ENCODE measurements around the gene C1QTNF12.
"Not testable (repeated sequence)": the region's sequence is repeated elsewhere in the genome, so short reads cannot be mapped to it uniquely, and the experiment has no call there.

C1QTNF12 gene

DNA sequence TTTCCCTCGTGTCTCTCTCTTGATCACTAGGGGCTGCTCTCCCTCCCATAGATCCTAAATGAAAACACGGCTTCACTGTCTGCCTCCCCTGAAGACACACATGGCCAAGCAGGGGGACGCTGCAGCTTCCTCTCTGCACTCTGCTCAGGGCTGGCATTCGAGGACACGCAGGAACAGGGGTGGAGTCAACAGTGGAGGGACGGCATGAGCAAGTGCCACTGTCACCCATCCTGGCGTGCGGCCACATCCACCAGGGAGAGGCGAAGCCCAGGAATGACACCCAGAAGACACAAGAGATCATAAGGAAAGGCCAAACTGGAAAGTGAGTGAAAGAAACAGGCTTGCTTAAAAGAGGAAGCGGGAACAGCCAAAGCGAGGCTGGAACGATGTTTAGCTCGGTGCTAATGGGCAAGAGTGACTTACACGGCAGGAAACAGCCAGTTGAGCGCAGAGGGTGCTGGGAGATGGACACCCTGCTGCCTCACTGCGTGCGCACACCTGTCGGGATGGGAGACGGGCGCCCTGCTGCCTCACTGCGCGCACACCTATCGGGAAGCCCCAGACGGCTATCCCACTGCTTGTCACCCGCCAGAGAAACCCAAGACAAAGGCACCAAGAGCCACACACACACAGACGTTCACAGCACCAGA lies 13.6 kb upstream of the C1QTNF12 start:
- DNase-seq (ENCODE audit: low read depth in 1 of 2, low spot score in 1 of 2) = no peak

DNA sequence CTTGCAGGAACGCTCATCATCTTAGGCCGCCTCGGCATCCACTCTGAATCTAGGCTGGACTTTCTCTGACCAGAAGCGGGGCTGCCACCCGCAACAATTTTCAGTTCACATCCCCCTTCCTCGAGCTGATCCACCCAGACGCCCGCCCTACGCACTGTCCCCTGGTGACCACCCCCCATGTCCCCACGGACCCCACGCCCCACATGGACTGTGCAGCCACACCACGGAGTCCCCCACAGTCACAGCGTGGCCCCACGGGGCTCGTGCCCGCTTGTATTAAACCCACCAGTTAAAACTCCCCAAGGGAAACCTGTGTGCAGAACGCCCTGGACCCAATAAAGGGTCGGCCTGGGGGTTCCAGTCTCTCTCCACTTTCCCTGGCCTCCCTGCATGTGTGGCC lies 13.0 kb upstream of the C1QTNF12 start:
- DNase-seq (ENCODE audit: low read depth in 1 of 2, low spot score in 1 of 2) = no peak

DNA sequence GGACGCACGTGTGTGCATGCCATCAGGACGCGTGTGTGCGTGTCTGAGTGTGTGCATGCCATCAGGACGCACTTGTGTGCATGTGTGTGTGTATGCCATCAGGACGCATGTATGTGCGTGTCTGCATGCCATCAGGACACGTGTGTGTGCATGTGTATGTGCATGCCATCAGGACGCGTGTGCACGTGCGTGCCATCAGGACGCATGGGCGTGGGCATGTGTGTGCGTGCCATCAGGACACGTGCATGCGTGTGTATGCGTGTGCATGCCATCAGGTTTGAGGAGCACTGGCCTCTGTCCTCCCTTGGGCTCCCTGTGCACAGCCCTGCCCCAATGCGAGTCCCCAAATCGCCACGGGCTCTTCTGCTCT lies 12.6 kb upstream of the C1QTNF12 start:
- no peak for DNase-seq (ENCODE audit: low read depth in 1 of 2, low spot score in 1 of 2)

DNA sequence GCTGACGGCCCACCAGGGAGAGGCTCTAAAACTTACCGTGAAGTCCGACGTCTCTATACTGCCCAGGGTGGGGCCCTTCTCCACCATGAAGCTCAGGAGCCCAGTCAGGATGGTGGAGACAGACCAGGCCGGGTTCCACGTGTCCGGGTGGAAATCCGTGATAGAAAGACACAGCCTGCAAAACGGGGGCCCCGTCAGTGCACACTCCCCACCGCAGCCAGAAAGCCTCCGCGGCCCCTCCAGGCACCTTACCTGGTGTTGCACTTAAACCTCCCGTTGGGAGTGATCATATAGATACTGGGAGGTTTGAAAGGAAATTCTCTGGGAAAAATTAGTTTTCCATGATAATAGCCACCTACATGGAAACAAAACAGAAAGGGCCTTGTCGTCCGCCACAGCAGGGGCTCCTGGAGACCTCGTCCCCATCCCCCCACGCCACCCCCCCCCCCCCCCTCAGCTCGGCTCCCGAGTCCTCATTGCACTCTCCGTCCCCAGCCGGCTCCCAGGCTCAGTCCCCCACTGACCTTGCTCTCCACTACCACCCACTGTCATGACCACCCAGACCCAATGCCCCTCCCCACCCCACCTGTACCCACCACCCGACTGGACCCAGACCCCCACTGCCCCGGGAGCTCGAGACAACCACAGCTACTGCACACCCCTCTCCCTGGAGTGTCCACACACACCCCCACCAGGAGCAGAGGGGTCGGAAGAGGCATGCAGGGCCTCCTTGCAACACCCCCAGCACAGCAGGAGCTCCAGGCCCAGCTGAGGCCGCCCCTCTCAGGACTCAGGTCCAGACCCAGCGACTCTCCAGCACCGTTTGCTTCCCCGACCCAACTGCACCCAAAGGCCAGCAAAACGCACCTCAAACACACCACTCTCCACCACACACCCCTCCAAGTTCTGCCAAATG lies 10.7 kb upstream of the C1QTNF12 start:
- no peak for DNase-seq (ENCODE audit: low read depth in 1 of 2, low spot score in 1 of 2)

DNA sequence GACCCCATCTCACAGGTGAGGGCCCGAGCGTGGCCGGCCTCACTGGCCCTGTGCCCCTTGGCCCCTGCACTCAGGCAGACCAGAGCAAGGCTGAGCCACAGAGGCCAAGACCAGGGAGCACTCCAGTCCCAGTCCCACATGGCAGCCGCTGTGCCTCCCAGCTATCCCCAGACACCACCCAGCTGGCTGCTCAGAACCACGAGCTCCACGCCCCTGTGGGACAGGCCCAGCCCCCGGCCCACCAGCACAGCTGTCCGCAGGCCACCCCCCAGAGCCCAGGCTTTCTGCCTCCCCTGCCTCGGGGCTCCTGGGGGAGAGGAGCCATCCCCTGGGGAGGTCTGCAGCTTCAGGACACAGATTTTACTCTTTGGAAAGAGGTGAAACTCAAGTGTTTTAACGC lies 9.1 kb upstream of the C1QTNF12 start:
- DNase-seq (ENCODE audit: low read depth in 1 of 2, low spot score in 1 of 2) = no peak

DNA sequence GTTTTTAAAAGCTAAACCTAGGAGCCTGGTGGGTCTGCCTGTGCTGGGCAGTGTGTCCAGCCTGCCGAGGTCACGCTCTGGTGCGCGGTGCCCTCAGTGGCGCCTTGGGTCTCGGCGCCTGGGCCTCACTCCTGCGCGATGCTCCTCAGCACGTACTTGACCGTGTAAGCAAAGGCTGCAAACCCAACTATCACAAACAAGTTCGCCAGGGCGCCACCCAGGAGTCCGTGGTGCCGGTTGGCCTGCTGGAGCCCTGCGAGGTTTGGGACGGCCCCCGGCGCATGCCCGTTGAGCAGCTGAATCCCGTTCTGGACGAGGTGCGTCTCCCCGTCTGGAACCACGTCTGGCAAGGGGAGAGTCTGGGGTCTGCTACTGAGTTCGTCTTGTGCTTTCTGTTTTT lies 8.6 kb upstream of the C1QTNF12 start:
- DNase-seq (ENCODE audit: low read depth in 1 of 2, low spot score in 1 of 2) = no peak

DNA sequence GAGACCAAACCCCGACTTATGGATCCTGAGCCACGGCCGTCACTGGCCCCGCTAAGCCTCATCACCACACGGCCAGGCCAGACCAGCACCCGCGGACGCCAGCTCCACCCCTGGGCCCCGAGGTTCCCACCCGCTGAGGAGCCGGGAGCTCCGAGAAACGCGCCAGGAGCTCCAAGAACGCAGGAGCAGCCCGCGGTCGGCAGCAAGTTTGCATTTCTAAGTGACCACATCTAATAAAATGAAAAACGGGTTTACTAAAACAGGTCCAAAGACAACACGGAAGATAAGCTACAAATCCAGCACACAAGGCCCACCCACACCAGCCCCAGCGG lies 8.1 kb upstream of the C1QTNF12 start:
- no peak for DNase-seq (ENCODE audit: low read depth in 1 of 2, low spot score in 1 of 2)

DNA sequence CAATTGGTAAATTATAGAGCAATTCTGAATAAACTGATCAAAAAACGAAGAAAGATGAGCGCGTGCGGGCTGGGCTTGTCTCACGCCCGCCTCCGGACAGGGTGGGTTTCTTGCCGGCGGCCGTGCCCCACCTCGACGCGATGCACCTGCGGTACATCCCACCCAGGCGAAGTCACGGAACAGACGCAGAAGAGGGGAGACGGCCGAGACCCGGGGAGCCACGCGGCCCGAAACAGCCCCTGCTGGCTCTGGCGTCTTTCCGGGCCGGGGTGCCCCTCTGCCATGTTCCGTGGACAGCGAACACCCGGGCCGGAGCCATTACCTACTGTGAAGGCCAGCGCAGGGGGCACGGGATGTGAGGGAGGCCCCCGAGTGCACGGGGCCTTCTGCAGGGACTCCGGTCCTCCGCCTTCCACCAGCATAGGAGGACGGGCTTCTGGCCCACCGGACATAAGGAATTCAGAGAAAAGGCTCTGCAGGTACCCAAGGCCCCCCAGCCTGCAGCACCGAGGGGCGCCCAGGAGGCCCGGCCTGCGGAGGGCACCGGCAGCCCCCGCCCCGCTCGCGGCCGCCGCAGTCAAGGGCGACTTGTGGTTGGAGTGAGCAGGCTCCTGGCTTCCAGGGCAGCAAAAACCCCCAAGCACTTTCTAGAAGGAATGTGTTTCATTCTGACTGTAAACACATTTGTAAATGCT lies 7.6 kb upstream of the C1QTNF12 start:
- no peak for DNase-seq (ENCODE audit: low read depth in 1 of 2, low spot score in 1 of 2)

DNA sequence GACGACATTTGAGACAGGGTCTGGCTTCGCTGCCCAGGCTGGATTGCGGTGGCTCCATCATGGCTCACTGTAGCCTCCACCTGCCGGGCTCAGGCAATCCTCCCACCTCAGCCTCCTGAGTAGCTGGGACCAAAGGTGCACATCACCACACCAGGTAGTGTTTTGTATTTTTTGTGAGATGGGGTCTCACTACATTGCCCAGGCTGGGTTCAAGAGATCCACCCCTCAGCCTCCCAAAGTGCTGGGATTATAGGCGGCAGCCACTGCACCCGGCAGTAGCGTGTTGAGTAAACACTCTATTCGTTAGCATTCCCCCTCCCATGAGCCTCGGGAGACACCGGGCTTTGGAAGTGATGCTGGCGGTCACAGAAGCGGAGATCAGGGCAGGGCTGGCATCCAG lies 6.8 kb upstream of the C1QTNF12 start:
- DNase-seq (ENCODE audit: low read depth in 1 of 2, low spot score in 1 of 2) = no peak

DNA sequence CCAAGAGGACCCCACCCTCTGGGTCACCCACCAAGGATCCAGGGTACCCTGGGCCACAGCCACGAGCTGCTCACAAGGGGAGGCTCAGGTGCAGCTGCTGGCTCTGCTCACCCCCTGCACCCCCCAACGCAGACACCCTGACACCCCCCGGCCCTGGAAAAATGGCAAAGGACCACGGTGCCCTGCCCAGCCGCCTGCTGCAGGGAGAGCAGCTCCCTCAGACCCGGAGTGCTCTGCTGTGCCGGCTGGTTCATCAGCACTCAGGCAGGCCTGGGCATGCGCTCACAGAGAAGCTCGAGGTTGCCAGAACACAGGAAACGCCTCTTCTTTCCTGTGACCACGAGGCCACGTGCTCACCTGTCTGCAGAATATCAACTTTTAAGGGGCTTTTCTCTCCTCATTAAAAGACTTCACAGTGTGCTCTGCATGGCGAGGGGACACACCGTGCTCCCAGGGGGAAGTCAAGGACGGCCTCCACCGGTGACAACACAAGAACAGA lies 4.3 kb upstream of the C1QTNF12 start:
- peak; percentile 24 to 49 for DNase-seq (ENCODE audit: low read depth in 1 of 2, low spot score in 1 of 2)

DNA sequence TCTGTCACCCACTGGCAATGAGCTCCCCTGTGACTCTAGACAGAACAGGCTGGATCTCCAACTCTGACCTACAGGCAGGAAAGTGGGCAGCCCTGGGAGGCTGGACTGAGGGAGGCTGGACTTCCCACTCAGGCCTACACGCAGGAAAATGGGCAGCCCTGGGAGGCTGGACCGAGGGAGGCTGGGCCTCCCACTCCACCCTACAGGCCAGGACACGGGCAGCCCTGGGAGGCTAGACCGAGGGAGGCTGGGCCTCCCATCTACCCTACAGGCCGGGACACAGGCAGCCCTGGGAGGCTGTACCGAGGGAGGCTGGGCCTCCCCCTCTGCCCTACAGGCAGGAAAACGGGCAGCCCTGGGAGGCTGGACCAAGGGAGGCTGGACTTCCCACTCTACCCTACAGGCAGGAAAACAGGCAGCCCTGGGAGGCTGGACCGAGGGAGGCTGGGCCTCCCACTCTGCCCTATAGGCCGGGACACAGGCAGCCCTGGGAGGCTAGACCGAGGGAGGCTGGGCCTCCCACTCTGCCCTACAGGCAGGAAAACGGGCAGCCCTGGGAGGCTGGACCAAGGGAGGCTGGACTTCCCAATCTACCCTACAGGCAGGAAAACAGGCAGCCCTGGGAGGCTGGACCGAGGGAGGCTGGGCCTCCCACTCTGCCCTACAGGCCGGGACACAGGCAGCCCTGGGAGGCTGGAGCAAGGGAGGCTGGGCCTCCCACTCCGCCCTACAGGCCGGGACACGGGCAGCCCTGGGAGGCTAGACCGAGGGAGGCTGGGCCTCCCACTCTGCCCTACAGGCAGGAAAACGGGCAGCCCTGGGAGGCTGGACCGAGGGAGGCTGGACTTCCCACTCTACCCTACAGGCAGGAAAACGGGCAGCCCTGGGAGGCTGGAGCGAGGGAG lies 1.7 kb upstream of the C1QTNF12 start:
- not testable (repeated sequence) for DNase-seq (ENCODE audit: low read depth in 1 of 2, low spot score in 1 of 2)

DNA sequence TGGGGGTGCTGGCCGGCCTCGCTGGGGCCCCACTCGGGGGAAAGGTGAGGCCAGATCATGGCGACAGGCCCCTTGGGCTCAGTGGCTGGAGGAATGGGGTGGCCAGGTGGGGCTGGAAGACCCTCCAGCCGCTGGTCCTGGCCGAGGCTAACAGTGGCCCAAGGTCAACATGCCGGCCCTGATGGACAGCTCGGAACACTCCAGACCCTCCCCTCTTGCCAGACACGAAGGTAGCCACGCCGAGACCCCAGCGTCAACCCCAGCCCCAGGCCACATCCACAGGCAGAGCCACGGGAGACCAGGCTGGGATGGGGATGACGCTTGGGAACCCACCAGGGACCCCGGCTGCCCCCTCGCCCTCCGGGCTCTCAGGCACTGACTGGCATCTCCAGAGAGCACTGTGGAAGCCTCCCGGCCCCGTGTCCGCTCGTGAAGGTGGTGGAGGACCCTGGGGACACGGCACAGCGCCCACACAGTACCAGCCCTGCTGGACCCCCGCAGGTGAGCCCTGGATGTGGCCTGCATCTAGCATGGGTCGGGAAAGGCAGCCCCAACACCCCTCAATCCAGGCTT lies 905 bp upstream of the C1QTNF12 start:
- DNase-seq (ENCODE audit: low read depth in 1 of 2, low spot score in 1 of 2) = no peak

DNA sequence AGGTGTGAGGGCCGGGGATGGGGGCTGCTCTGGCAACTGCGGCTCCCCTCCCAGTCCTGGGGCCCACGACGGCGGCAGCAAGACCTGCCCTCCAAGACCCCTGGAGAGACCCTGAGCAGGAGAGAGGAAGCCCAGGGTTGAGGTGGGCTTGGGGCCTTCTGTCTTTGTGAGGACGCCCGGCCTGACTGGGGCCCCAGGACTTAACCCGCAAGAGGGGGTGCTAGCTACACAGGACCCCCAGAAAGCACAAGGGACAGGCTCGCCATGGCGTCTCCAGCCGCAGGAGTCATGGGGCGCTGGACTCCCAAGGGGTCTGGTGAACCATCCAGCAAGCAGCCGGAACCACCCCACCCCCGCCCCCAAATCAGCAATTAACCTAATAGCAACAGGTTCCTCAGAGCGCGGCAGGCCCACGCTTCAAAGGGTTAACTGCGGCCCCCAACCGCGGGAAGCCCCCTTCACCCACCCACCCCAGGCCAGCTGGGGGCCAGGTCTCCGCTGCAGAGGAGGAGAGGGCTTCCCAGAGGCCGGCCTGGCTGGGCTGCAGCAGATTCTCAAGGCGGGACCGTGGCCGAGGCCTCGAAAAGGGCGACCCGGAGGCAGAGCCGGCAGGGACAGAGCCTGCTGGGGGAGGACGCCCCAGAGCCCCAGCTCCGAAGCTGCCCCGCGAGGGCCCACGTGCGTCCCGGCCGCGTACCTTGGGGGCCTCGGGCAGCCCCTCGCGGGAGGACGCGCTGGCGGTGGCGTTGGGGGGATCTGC lies 525 bp downstream of the C1QTNF12 start:
- DNase-seq (ENCODE audit: low read depth in 1 of 2, low spot score in 1 of 2) = no peak

DNA sequence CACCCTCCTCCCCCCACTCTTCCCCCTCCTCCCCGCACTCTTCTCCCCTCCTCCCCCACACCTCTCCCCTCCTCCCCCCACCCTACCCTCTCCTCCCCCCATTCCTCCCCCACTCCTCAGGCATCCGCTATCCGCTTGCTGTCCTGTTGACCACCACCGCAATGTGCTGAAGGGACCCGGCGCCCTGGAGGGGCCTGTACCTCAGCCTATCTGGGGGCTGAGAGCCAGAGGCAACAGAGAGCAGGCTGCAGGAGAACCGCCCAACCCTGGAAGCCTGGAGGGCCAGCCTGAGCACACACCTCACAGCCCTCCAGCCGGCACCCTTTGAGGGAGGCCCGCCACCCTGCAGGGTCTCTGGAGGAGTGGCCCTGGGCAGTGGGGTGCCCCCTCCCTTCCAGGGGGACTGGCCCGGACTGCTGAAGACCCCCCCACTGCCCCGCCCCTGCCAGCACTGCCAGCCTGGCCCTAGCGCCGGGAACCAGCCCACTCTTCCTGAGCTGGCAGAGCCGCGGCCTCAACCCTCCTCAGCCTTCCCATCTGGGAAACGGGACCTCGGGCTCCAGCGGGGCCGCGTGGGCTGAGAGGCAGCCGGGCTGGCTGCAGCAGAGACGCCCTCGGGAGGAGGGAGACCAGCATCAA lies 1.2 kb downstream of the C1QTNF12 start:
- no peak for DNase-seq (ENCODE audit: low read depth in 1 of 2, low spot score in 1 of 2)

DNA sequence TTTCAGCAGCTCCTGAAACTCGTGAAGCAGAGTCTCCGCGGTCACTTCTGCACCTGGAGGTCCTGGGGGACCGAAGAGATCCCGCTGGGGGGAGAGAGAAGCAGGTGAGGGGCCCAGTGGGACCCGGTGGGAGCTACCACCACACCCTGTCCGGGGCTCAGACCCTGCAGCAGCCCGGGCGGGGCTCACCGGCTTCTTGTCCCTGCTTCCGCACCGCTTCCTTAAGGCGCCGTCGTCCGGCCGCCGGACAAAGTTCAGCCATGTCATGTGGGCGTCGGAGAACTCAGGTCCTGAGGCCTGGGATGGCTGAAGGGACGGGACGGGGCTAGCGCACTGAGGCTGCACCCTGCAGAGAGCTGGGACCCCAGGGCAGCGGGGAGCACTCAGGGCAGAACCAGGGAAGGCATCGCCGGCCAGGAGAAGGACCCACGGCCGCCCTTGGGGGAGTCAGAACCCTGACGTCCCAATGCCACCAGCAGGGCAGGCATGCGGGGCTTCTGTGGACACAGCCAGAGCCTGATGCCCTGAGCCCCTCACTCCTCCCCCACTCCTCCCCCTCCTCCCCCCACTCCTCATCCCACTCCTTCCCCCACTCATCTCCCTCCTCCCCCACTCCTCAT lies 2.2 kb downstream of the C1QTNF12 start:
- DNase-seq (ENCODE audit: low read depth in 1 of 2, low spot score in 1 of 2) = no peak

DNA sequence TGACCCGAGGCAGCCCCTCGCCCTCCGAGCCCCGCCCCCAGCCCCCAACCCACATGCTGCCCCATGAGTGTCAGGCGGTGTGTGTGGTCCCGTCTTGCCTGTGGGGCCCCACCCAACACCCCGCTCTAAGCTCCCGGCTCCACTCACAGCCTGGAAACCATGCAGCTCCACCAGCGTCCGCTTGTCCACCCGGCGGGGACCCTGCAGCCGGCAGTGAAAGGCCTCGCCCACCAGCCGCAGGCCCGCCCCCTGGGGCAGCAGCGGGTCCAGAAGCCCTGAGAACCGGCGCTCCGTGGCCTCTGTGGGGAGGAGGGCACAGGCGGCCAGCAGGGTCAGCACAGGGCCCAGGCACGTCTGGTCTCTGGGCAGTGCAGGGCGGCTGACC lies 2.7 kb downstream of the C1QTNF12 start:
- DNase-seq (ENCODE audit: low read depth in 1 of 2, low spot score in 1 of 2) = no peak

DNA sequence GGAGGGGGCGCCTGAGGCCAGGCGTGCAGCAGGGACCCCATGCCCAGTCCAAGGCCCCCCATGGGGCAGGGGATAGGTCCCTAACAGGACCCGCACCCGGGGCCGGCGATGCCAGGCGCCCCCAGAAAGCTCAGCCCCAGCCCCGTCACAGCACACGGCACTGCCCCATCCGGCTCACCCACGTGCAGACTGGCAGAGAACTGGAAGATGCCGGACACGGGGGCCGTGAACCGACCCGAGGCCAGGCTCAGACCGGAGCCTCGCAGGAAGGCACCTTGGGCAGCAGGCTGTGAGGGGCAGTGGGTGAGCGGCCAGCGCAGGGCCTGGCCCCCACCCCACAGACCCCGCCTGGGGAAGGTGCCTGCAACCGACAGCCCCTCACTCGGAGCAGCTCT lies 3.3 kb downstream of the C1QTNF12 start:
- no peak for DNase-seq (ENCODE audit: low read depth in 1 of 2, low spot score in 1 of 2)

DNA sequence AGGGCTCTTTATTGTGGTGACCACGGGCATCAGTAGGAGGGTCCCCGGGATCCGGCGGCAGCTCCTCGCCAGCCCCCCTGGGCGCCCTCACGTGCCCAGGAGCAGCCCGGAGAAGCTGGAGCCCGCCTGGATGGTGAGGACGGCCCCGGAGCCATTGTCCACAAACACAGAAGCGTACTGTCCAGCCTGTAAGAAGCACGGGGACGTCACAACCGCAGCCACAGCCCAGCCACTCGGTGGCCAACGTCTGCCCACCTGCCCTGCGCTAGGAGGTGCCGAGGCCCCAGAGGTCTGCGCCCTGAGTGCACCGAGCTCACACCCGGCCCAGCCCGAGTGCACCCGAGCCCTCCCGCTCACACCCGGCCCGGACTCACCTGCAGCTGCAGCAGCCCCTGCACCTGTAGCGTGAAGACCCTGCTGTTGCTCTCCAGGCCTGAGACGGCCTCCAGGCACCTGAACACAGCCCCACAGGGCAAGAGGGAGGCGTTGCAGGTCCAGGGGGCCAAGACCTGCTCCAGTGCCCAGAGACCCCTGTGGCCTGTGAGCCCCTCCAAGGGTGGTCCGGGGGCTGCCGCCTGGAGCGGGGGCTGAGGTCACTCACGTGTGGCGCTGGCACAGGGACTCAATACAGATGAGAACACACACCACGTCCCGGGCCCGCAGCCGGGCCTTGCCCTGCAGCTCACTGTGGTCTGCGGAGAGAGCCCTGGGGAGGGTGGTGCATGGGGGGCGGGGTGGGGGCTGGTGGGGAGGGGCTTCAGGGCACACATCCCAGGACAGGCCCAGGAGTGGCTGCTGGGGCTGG lies 3.9 kb downstream of the C1QTNF12 start:
- DNase-seq (ENCODE audit: low read depth in 1 of 2, low spot score in 1 of 2) = no peak
